Lung microvascular endothelial cell (primary cell): ENCODE results near the gene SF3A2. TPM values are rescaled to one million over a fixed set of nuclear protein-coding genes. Genes with fewer than 3 reads are reported as not detected.
A peak's percentile ranks its signal among the peaks of the same experiment; 100 is the strongest.

Source experiments
- DNase-seq, 2 donors: peaks; one replicate each; pipeline versions ENCODE4 v3.0.0 to v3.0.0-alpha.2; 2010; ENCODE audit warnings: low read depth in 2 of 2
- total RNA-seq: library from RNA; depleted of rRNA; stranded (reverse); fragments of >200 nt; gene quantifications from 2 replicates; pipeline ENCODE4 v1.2.1, GENCODE V29; 2014

Gene SF3A2
- total RNA-seq, 1 donor from 2014 or later = 56.5 TPM

- DNase-seq = no peak
These were observed 29.6 kb upstream of the SF3A2 start for GRCh38 chr19:2207008-2207407.

- DNase-seq = peak; percentile 79 to 80
These were observed 28.4 kb upstream of the SF3A2 start for GRCh38 chr19:2207991-2208860.

- DNase-seq = peak in 1 of 2 donors; percentile 57
These were observed 27.6 kb upstream of the SF3A2 start for GRCh38 chr19:2208975-2209374.

- peak in 1 of 2 donors; percentile 15 for DNase-seq
These were observed 27.2 kb upstream of the SF3A2 start for GRCh38 chr19:2209408-2209807.

- no peak for DNase-seq
These were observed 26.4 kb upstream of the SF3A2 start for GRCh38 chr19:2210206-2210605.

GRCh38 chr19:2210987-2211740, 25.5 kb upstream of the SF3A2 start:
- DNase-seq = no peak

GRCh38 chr19:2212861-2213711, 23.5 kb upstream of the SF3A2 start:
- DNase-seq = no peak

GRCh38 chr19:2213799-2214198, 22.8 kb upstream of the SF3A2 start:
- DNase-seq = no peak

GRCh38 chr19:2214251-2214650, 22.4 kb upstream of the SF3A2 start:
- no peak for DNase-seq

GRCh38 chr19:2215281-2215751, 21.3 kb upstream of the SF3A2 start:
- no peak for DNase-seq

GRCh38 chr19:2216361-2217225, 20.0 kb upstream of the SF3A2 start:
- no peak for DNase-seq

- DNase-seq = no peak
These were observed 19.0 kb upstream of the SF3A2 start for GRCh38 chr19:2217591-2217990.

- DNase-seq = no peak
These were observed 16.9 kb upstream of the SF3A2 start for GRCh38 chr19:2219726-2220125.

- DNase-seq = peak in 1 of 2 donors; percentile 57
These were observed 15.3 kb upstream of the SF3A2 start for GRCh38 chr19:2221250-2221831.

- DNase-seq = peak in 1 of 2 donors; percentile 34
These were observed 14.7 kb upstream of the SF3A2 start for GRCh38 chr19:2221918-2222317.

- no peak for DNase-seq
These were observed 13.2 kb upstream of the SF3A2 start for GRCh38 chr19:2223391-2223790.

- DNase-seq = no peak
These were observed 12.7 kb upstream of the SF3A2 start for GRCh38 chr19:2223959-2224358.

GRCh38 chr19:2224754-2225349, 11.8 kb upstream of the SF3A2 start:
- no peak for DNase-seq

GRCh38 chr19:2225415-2226050, 11.1 kb upstream of the SF3A2 start:
- DNase-seq = no peak
